ENCODE results near the gene MEX3A. TPM values are rescaled to one million over a fixed set of nuclear protein-coding genes. Genes with fewer than 3 reads are reported as not detected.

MEX3A gene
- total and polyA plus RNA-seq, 3 experiments from 2014 or later = 0.24 to 1.0 TPM; not detected in 1

DNA sequence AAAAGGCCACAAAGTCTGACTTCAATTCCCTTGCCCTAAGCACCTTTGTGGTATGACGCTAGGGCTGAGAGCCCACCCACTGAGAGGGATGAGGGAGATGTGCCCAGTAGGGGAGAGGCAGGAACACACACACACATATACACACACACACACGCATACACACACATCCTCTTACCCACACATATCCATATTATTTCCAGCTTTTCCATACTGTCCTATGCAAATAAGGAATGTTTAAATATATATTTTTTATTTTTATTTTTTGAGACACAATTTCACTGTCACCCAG lies 18.3 kb downstream of the MEX3A start:
- Histone ChIP-seq H3K36me3 (ENCODE audit: insufficient read depth, low read length) (no peaks in the 10 kb centered on the region), H3K27me3 (ENCODE audit: insufficient read depth, low read length, poor library complexity, severe bottlenecking) (no peaks in the 10 kb centered on the region), H3K4me3 (ENCODE audit: low read length) (no peak overlapping the region), H3K4me1 (ENCODE audit: insufficient read depth, low read length) (no peaks in the 10 kb centered on the region), H3K9me3 (ENCODE audit: low read length) (no peaks in the 10 kb centered on the region), H3K27ac (ENCODE audit: low read depth, low read length) (no peak overlapping the region)
- Mint-ChIP-seq H3K27ac (no peak overlapping the region), H3K4me1 (peaks cover 3 to 7% (median 5%) of the 10 kb centered on the region in 3 donors), H3K36me3 (no peaks in the 10 kb centered on the region), H3K4me3 (no peak overlapping the region), H3K9me3 (no peaks in the 10 kb centered on the region), H3K27me3 (no peaks in the 10 kb centered on the region)
- ChIA-PET CTCF (no interaction called here), POLR2A (interaction anchor here (0.6 kb wide), 1 partner anchor 133 kb away, joined by 5 read pairs; no protein-coding TSS in a partner anchor)
- no peak for DNase-seq

DNA sequence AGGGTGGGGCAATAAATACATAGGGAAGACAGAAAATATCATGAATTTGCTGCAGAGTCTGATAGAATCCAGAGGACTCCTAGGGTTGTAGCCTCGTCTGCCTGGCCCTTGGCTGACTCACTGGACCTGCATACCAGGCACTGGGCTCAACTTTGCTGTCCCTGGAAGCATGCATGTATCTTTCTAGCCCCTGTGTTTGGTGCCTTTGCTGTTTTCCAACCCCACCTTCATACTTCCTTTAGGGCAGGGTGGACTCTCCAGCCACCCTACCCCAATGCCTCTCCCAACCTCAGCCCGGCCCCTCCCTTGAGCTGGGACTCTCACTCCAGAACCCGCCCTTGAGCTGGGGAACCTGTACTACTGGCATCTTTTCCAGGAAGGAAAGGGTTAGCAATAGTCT lies 20.1 kb downstream of the MEX3A start:
- POLR2A ChIA-PET = no interaction called here
- H3K36me3 Mint-ChIP-seq = peaks cover 0 to 14% (median 1%) of the 10 kb centered on the region in 3 donors
- Histone ChIP-seq H3K4me3 (ENCODE audit: low read length) (no peak overlapping the region), H3K9me3 (ENCODE audit: low read length) (no peaks in the 10 kb centered on the region), H3K36me3 (ENCODE audit: insufficient read depth, low read length) (no peaks in the 10 kb centered on the region), H3K4me1 (ENCODE audit: insufficient read depth, low read length) (no peaks in the 10 kb centered on the region), H3K27me3 (ENCODE audit: insufficient read depth, low read length, poor library complexity, severe bottlenecking) (no peaks in the 10 kb centered on the region), H3K27ac (ENCODE audit: low read depth, low read length) (no peak overlapping the region)
- no peak overlapping the region for H3K4me3 Mint-ChIP-seq
- peak overlapping the region in 1 of 8 donors; percentile 42 for H3K27ac Mint-ChIP-seq
- H3K9me3 Mint-ChIP-seq = no peaks in the 10 kb centered on the region
- no peaks in the 10 kb centered on the region for H3K27me3 Mint-ChIP-seq
- CTCF ChIA-PET = no interaction called here
- peaks cover 3 to 7% (median 7%) of the 10 kb centered on the region in 3 donors for H3K4me1 Mint-ChIP-seq
- no peak for DNase-seq

DNA sequence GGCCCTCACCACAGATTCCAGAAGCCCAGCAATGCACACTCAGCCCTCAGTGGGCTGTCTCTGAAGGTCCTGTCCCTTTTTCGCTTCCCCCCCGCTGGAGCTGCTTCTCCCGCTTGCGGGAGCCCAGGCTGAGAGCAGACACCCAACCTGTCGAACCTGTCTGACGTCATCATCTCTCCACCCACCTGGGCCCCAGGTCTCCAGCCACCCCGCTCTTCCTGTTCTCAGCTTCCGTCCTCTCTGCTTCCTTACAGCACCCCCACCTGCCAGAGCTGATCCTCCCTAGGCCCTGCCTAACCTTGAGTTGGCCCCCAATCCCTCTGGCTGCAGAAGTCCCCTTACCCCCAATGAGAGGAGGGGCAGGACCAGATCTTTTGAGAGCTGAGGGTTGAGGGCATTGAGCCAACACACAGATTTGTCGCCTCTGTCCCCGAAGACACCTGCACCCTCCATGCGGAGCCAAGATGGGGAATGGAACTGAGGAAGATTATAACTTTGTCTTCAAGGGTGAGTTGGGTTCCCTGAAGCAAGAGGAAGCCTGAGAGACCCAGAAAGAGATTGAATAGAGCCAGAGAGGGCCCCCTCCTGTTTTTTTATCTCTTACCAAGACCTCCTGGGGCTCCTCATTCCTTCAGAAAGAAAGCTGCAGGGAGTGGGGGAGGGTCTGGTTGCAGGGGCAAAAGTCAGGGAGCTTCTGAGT lies 21.2 kb downstream of the MEX3A start, which contains the start of gene RAB25:
Gene RAB25, plus strand, starts transcription at position 224 of the 700 bp plus-strand sequence. Its CDS starts 241 bp downstream, at position 465.
- H3K9me3 Mint-ChIP-seq = no peaks in the 10 kb centered on the region
- DNase-seq = no peak
- peak within 1 kb of the TSS in 1 of 8 donors; percentile 6 for H3K27ac Mint-ChIP-seq
- CTCF ChIA-PET = no interaction called here
- no peak within 1 kb of the TSS for H3K4me3 ChIP-seq (ENCODE audit: low read length)
- POLR2A ChIA-PET = no interaction called here
- H3K9me3 ChIP-seq (ENCODE audit: low read length) = no peaks in the 10 kb centered on the region
- peaks cover 0 to 19% (median 1%) of the 10 kb centered on the region in 3 donors for H3K36me3 Mint-ChIP-seq
- H3K27me3 ChIP-seq (ENCODE audit: insufficient read depth, low read length, poor library complexity, severe bottlenecking) = no peaks in the 10 kb centered on the region
- peaks cover 4 to 9% (median 6%) of the 10 kb centered on the region in 3 donors for H3K4me1 Mint-ChIP-seq
- no peaks in the 10 kb centered on the region for H3K27me3 Mint-ChIP-seq
- no peak within 1 kb of the TSS for H3K4me3 Mint-ChIP-seq
- H3K4me1 ChIP-seq (ENCODE audit: insufficient read depth, low read length) = no peaks in the 10 kb centered on the region
- no peaks in the 10 kb centered on the region for H3K36me3 ChIP-seq (ENCODE audit: insufficient read depth, low read length)
- H3K27ac ChIP-seq (ENCODE audit: low read depth, low read length) = no peak within 1 kb of the TSS

GRCh38 chr1:156056326-156056849 lies 25.9 kb downstream of the MEX3A start:
- Histone ChIP-seq H3K27me3 (ENCODE audit: insufficient read depth, low read length, poor library complexity, severe bottlenecking) (no peaks in the 10 kb centered on the region), H3K4me1 (ENCODE audit: insufficient read depth, low read length) (peaks cover 16% of the 10 kb centered on the region), H3K27ac (ENCODE audit: low read depth, low read length) (no peak overlapping the region), H3K36me3 (ENCODE audit: insufficient read depth, low read length) (no peaks in the 10 kb centered on the region), H3K9me3 (ENCODE audit: low read length) (no peaks in the 10 kb centered on the region), H3K4me3 (ENCODE audit: low read length) (no peak overlapping the region)
- Mint-ChIP-seq H3K36me3 (peaks cover 0 to 34% (median 1%) of the 10 kb centered on the region in 3 donors), H3K4me1 (peaks cover 29 to 43% (median 34%) of the 10 kb centered on the region in 3 donors), H3K4me3 (peak overlapping the region in 6 of 7 donors; percentile 12 to 93 (median 49)), H3K9me3 (no peaks in the 10 kb centered on the region), H3K27ac (peak overlapping the region in 1 of 8 donors; percentile 30), H3K27me3 (no peaks in the 10 kb centered on the region)
- DNase-seq = peak in 1 of 5 donors; percentile 8
- CTCF ChIA-PET = no interaction called here
- POLR2A ChIA-PET = interaction anchor here (0.6 kb wide), 1 partner anchor 434 kb away, joined by 10 read pairs; no protein-coding TSS in a partner anchor

DNA sequence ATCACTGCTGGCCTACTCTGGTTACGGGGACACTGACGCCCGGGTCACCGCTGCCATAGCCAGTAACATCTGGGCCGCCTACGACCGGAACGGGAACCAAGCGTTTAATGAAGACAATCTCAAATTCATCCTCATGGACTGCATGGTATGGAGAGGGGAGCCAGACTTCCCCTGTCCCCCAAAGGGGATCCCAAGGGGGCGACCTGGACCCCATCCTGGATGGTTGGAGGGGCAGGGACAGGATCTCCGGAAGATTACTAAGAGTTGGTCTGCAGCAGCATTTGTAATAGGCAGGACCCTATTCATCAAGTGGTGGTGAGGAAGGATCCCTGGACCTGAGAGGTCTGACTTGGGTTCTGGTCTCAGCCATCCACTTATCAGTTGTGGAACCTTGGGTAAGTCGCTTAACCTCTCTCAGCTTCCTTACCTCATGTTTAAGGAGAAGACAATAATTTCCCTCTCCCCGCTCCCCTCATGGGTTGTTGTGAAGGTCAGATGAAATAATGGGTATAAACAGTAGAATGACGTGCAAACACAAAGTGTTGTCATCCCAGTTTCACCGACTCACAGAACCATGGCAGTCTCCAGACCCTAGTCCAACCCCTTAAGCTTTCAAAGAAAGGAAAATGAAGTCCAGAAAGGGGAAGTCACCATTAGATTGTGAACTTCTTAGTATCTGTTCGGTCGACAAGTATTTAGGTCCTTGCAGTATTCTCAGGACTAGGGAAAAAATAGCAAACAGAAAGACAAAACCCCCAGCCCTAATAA lies 26.8 kb downstream of the MEX3A start:
- H3K4me1 ChIP-seq (ENCODE audit: insufficient read depth, low read length) = peaks cover 16% of the 10 kb centered on the region
- no peaks in the 10 kb centered on the region for H3K36me3 ChIP-seq (ENCODE audit: insufficient read depth, low read length)
- peak in 1 of 5 donors; percentile 14 for DNase-seq
- no peaks in the 10 kb centered on the region for H3K9me3 ChIP-seq (ENCODE audit: low read length)
- H3K4me3 ChIP-seq (ENCODE audit: low read length) = peak overlapping the region; percentile 96
- Mint-ChIP-seq H3K27ac (peak overlapping the region in 6 of 8 donors; percentile 37 to 97 (median 82)), H3K4me3 (peak overlapping the region; percentile 88 to 98 (median 96)), H3K4me1 (peaks cover 29 to 47% (median 35%) of the 10 kb centered on the region in 3 donors), H3K36me3 (peaks cover 0 to 41% (median 1%) of the 10 kb centered on the region in 3 donors), H3K9me3 (no peaks in the 10 kb centered on the region), H3K27me3 (no peaks in the 10 kb centered on the region)
- POLR2A ChIA-PET = no interaction called here
- H3K27me3 ChIP-seq (ENCODE audit: insufficient read depth, low read length, poor library complexity, severe bottlenecking) = no peaks in the 10 kb centered on the region
- CTCF ChIA-PET = no interaction called here
- H3K27ac ChIP-seq (ENCODE audit: low read depth, low read length) = peak overlapping the region; percentile 79

GRCh38 chr1:156054500-156055280 lies 27.6 kb downstream of the MEX3A start, which contains the start of gene LAMTOR2:
Gene LAMTOR2 (plus strand): TSS chr1:156054782. CDS start chr1:156054890, 108 bp downstream.
- POLR2A ChIA-PET = no interaction called here
- H3K4me1 Mint-ChIP-seq = peaks cover 29 to 49% (median 35%) of the 10 kb centered on the region in 3 donors

GRCh38 chr1:156053768-156054499 lies 28.3 kb downstream of the MEX3A start, which contains the start of gene UBQLN4:
Gene UBQLN4 (minus strand): TSS chr1:156053798. CDS start chr1:156053701, 97 bp downstream.
- Mint-ChIP-seq H3K27me3 (no peaks in the 10 kb centered on the region), H3K36me3 (peaks cover 0 to 55% (median 4%) of the 10 kb centered on the region in 3 donors), H3K4me1 (peaks cover 29 to 49% (median 35%) of the 10 kb centered on the region in 3 donors), H3K27ac (peak within 1 kb of the TSS; percentile 84 to 98 (median 96)), H3K4me3 (peak within 1 kb of the TSS; percentile 90 to 99 (median 96)), H3K9me3 (no peaks in the 10 kb centered on the region)
- CTCF ChIA-PET = interaction anchor here (1.6 kb wide), 1 partner anchor 119 kb away, joined by 4 read pairs; the partner anchor contains the start of gene KHDC4
- POLR2A ChIA-PET = interaction anchor here (0.6 kb wide), 2 partner anchors 170 to 203 kb away, joined by 3 to 4 read pairs; no protein-coding TSS in a partner anchor
- Histone ChIP-seq H3K27me3 (ENCODE audit: insufficient read depth, low read length, poor library complexity, severe bottlenecking) (no peaks in the 10 kb centered on the region), H3K36me3 (ENCODE audit: insufficient read depth, low read length) (no peaks in the 10 kb centered on the region), H3K4me3 (ENCODE audit: low read length) (peak within 1 kb of the TSS; percentile 96), H3K9me3 (ENCODE audit: low read length) (no peaks in the 10 kb centered on the region), H3K4me1 (ENCODE audit: insufficient read depth, low read length) (peaks cover 16% of the 10 kb centered on the region), H3K27ac (ENCODE audit: low read depth, low read length) (peak within 1 kb of the TSS; percentile 79)
- peak; percentile 77 to 89 (median 81) for DNase-seq

More at GRCh38 chr1:156054500-156055280, 27.6 kb downstream of the MEX3A start, which contains the start of gene LAMTOR2:
- Mint-ChIP-seq H3K4me3 (peak within 1 kb of the TSS; percentile 90 to 99 (median 96)), H3K9me3 (no peaks in the 10 kb centered on the region), H3K27ac (peak within 1 kb of the TSS; percentile 84 to 98 (median 95)), H3K27me3 (no peaks in the 10 kb centered on the region), H3K36me3 (peaks cover 0 to 48% (median 4%) of the 10 kb centered on the region in 3 donors)
- peak within 1 kb of the TSS; percentile 96 for H3K4me3 ChIP-seq (ENCODE audit: low read length)
- H3K4me1 ChIP-seq (ENCODE audit: insufficient read depth, low read length) = peaks cover 16% of the 10 kb centered on the region
- CTCF ChIA-PET = no interaction called here
- H3K27me3 ChIP-seq (ENCODE audit: insufficient read depth, low read length, poor library complexity, severe bottlenecking) = no peaks in the 10 kb centered on the region
- no peaks in the 10 kb centered on the region for H3K9me3 ChIP-seq (ENCODE audit: low read length)
- peak; percentile 89 to 95 (median 93) for DNase-seq
- no peaks in the 10 kb centered on the region for H3K36me3 ChIP-seq (ENCODE audit: insufficient read depth, low read length)
- H3K27ac ChIP-seq (ENCODE audit: low read depth, low read length) = peak within 1 kb of the TSS; percentile 79
